ENCODE results near the gene CMTM4. TPM values are rescaled to one million over a fixed set of nuclear protein-coding genes. Genes with fewer than 3 reads are reported as not detected.

The CMTM4 gene
- total and polyA plus RNA-seq, 2 of the 4 experiments (the other 2 are of a cell fraction), result 9.0 to 14.5 TPM

Small RNA genes within 50 kb of the gene (microRNA-seq; reads per million reads assigned to microRNA genes)
- not detected for gene CKLF-CMTM1 (ENCODE audit: insufficient read depth, insufficient read length)

Small RNA genes within 50 kb of the gene (small RNA-seq; reads per million reads assigned to genes)
- gene CKLF-CMTM1, result 0 reads per million in 5 experiments

Other genes starting within 250 kb of the CMTM4 start
- gene TK2, start 146.6 kb downstream of the CMTM4 start, total RNA-seq (2012; rRNA removed), result 16.5 and 20.0 TPM in 2 replicates
- 12.6 and 14.7 TPM in 2 replicates for gene TK2, start 146.6 kb downstream of the CMTM4 start, polyA plus RNA-seq (2012; rRNA removed)
- gene CKLF, start 144.2 kb downstream of the CMTM4 start, total RNA-seq (2012; rRNA removed), result 60.8 and 66.7 TPM in 2 replicates
- gene CKLF, start 144.2 kb downstream of the CMTM4 start, polyA plus RNA-seq (2012; rRNA removed), result 92.2 and 102 TPM in 2 replicates
- gene CMTM1, start 130.3 kb downstream of the CMTM4 start, total RNA-seq (2012; rRNA removed), result 0.54 and 1.7 TPM in 2 replicates
- gene CMTM1, start 130.3 kb downstream of the CMTM4 start, polyA plus RNA-seq (2012; rRNA removed), result 1.8 and 2.1 TPM in 2 replicates
- gene CMTM2, start 117.3 kb downstream of the CMTM4 start, total RNA-seq (2012; rRNA removed), result not detected in 2 replicates
- gene CMTM2, start 117.3 kb downstream of the CMTM4 start, polyA plus RNA-seq (2012; rRNA removed), result not detected in 2 replicates
- 4.5 and 4.7 TPM in 2 replicates for gene CMTM3, start 92.0 kb downstream of the CMTM4 start, total RNA-seq (2012; rRNA removed)
- gene CMTM3, start 92.0 kb downstream of the CMTM4 start, polyA plus RNA-seq (2012; rRNA removed), result 34.6 and 35.5 TPM in 2 replicates
- 88.4 and 98.9 TPM in 2 replicates for gene DYNC1LI2, start 54.9 kb upstream of the CMTM4 start, total RNA-seq (2012; rRNA removed)
- 54.2 and 65.3 TPM in 2 replicates for gene DYNC1LI2, start 54.9 kb upstream of the CMTM4 start, polyA plus RNA-seq (2012; rRNA removed)
- gene TERB1, start 104.8 kb upstream of the CMTM4 start, total RNA-seq (2012; rRNA removed), result under 0.01 TPM in 1 of 2 replicates, not detected in the other
- gene TERB1, start 104.8 kb upstream of the CMTM4 start, polyA plus RNA-seq (2012; rRNA removed), result not detected in 2 replicates
- gene NAE1, start 134.2 kb upstream of the CMTM4 start, total RNA-seq (2012; rRNA removed), result 36.7 and 49.4 TPM in 2 replicates
- 25.7 and 33.0 TPM in 2 replicates for gene NAE1, start 134.2 kb upstream of the CMTM4 start, polyA plus RNA-seq (2012; rRNA removed)
- gene CA7, start 147.7 kb upstream of the CMTM4 start, total RNA-seq (2012; rRNA removed), result not detected in 2 replicates
- not detected in 2 replicates for gene CA7, start 147.7 kb upstream of the CMTM4 start, polyA plus RNA-seq (2012; rRNA removed)
- gene PDP2, start 183.8 kb upstream of the CMTM4 start, total RNA-seq (2012; rRNA removed), result 12.5 and 16.8 TPM in 2 replicates
- gene PDP2, start 183.8 kb upstream of the CMTM4 start, polyA plus RNA-seq (2012; rRNA removed), result 5.3 and 5.7 TPM in 2 replicates
- gene CDH16, start 222.1 kb upstream of the CMTM4 start, total RNA-seq (2012; rRNA removed), result not detected in 2 replicates
- gene CDH16, start 222.1 kb upstream of the CMTM4 start, polyA plus RNA-seq (2012; rRNA removed), result not detected in 2 replicates
- 1.3 and 1.4 TPM in 2 replicates for gene RRAD, start 228.8 kb upstream of the CMTM4 start, total RNA-seq (2012; rRNA removed)
- 2.1 and 2.9 TPM in 2 replicates for gene RRAD, start 228.8 kb upstream of the CMTM4 start, polyA plus RNA-seq (2012; rRNA removed)
- gene CIAO2B, start 237.7 kb upstream of the CMTM4 start, total RNA-seq (2012; rRNA removed), result 148 and 168 TPM in 2 replicates
- 234 and 283 TPM in 2 replicates for gene CIAO2B, start 237.7 kb upstream of the CMTM4 start, polyA plus RNA-seq (2012; rRNA removed)
- gene CES2, start 238.8 kb upstream of the CMTM4 start, total RNA-seq (2012; rRNA removed), result 11.9 and 15.1 TPM in 2 replicates
- gene CES2, start 238.8 kb upstream of the CMTM4 start, polyA plus RNA-seq (2012; rRNA removed), result 23.2 and 24.2 TPM in 2 replicates

Data from IMR-90 (cell line).